DND-41 (cell line): ENCODE measurements around the gene METAP2.

Experiments used
- CTCF ChIP-seq: IDR thresholded peaks from 2 replicates; pipeline ENCODE4 v1.5.1; 2012; ENCODE audit warnings: borderline replicate concordance, low read length, moderate library complexity, mild to moderate bottlenecking; ENCODE audit not compliant: poor library complexity, severe bottlenecking; ENCODE audit errors: extremely low read depth
- EZH2 ChIP-seq: IDR thresholded peaks from 3 replicates; pipeline ENCODE4 v1.6.1; 2012; ENCODE audit warnings: borderline replicate concordance, low read depth, mild to moderate bottlenecking, moderate library complexity, low read length, inconsistent platforms; ENCODE audit not compliant: severe bottlenecking

GRCh38 chr12:95554532-95555071 lies 80.7 kb downstream of the METAP2 start:
- no peak for TF ChIP-seq CTCF
- no peak for TF ChIP-seq EZH2
